ACHN (cell line): ENCODE data around the gene CTNNA2.
"Not testable (repeated sequence)": the region's sequence is repeated elsewhere in the genome, so short reads cannot be mapped to it uniquely, and the experiment has no call there.

Experiments used
- DNase-seq: peaks from one replicate; pipeline ENCODE4 v3.0.0-alpha.2; 2015
- in situ Hi-C: cut with HindIII; loops from 2 replicates; pipeline ENCODE4 v1.10.0; 2017; ENCODE audit warnings: low sequenced_read_pairs, low pct_ligation_motif_present, low pct_unique_long_range_greater_than_20kb

Gene CTNNA2

DNA sequence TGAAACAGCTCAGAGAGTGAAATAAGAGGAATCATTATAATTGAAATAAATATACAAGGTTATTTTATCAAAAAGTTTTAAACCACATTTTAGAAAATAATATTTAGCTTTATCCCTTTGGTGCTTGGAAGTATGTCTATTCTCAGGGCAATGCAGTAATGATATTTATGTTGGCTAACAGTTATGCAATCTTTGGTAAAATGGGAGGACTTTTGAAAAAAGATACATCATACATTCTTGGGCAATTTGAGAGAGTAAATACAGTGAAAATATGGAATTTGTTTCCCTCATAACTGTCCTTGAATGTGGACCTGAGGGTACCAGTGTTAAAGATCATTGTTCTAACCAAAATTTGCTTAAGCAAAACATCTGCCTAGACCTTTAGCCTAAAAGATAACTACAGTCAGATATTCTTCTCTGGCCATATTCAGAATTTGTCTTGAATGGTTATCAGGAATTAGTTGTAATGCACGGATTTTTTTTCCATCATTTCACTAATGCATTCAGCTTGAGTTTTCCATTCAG lies 654.5 kb downstream of the CTNNA2 start:
- in situ Hi-C loops: no loop called here
- no peak for DNase-seq

DNA sequence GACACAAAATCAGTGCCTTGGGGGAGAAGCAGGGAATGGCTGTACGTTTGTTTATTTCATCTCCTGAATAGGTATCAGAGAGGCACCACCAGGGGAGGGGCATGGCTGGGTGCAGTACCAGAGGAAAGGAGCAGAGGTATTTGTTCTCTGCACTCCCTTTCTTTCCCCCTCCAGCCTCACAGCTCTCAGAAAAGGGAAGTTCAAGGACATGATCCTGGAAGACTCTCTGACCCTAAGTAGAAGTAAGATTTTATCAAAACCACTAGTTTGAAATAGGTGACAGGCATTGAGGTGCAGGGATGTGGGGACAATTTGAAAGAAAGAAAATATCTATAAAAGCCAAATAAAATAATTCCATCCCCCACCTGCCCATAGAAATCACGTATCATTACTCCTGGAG lies 655.2 kb downstream of the CTNNA2 start:
- in situ Hi-C loops: no loop called here
- DNase-seq: no peak

- no peak for DNase-seq
- in situ Hi-C loops: no loop called here
Measured at GRCh38 chr2:80168801-80169200, 656.0 kb downstream of the CTNNA2 start.

DNA sequence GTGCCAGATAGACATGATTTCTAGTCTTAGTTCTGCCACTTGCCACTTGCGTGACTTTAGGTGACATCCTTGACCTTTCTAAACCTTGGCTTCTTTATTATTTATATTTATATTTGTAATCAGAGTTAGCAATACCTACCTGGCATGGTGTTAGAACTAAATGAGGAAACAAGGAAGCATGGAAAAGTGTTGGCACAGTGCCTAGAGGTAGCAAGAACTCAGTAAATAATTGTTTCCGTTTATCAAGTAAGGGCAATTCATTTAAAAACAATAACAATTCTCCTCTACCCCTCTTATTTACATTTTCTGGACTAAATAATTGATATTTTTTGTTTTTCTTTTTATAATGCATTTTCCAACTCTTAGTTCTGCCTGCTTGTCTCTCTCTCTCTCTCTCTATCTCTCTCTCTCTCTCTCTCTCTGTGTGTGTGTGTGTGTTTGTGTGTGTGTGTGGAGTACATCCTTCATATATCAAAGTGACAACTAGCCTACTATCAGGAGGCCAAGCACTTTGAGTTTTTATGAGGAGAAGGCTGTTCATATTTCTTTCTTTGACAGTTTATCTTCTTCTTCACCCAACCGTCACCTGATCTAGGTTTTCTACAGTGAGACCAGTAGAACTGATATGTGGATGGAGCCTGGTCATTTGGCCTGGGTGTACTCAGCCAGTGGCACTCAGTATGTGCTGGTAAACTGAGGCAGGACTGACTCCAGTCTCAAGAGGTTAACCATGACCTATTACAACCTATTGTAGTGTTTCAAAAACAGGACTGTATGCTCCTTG lies 657.2 kb downstream of the CTNNA2 start:
- DNase-seq: no peak
- in situ Hi-C loops: no loop called here

DNA sequence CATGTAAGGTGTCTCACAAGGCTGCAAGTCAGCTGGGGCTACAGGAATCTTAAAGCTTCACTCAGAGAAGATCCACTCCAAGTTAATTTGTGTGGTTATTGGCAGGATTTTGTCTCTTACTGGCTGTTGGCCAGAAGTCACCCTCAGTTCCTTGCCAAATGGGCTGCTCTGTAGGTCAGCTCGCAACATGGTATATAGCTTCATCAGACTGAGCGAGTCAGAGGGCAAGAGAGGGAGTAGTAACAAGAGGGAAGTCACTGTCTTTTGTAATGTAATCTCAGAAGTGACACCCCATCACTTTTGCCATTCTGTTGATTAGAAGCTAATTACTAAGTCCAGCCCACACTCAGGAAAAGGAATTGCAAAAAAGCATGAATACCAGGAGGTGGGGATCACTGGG lies 672.2 kb downstream of the CTNNA2 start:
- in situ Hi-C loops: no loop called here

GRCh38 chr2:80186262-80186661 lies 673.4 kb downstream of the CTNNA2 start:
- in situ Hi-C loops: no loop called here
- DNase-seq: no peak

More for the DNA sequence above, 672.2 kb downstream of the CTNNA2 start:
- no peak for DNase-seq

GRCh38 chr2:80187156-80187555 lies 674.3 kb downstream of the CTNNA2 start:
- in situ Hi-C loops: no loop called here
- DNase-seq: no peak

- in situ Hi-C loops: no loop called here
- DNase-seq: no peak
Measured at GRCh38 chr2:80190166-80190565, 677.3 kb downstream of the CTNNA2 start.

DNA sequence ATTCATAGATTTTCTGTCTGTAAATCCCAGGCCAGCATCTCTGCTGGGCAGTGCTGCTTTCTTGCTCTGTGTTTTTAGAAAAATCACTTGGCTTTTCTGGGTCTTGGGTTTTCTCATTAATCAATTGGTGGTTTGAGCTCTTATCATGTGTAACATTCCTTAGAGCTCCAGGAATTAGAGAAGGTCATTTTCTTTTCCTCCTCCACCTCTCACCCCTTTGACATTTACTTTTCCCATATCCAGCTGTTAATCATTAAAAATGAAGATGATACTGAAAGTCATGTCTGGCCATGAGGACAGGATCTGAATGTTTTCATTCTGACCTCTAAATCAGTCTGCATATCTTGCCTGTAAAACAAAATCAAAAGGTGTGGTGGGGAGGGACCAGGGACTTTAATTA lies 680.7 kb downstream of the CTNNA2 start:
- in situ Hi-C loops: no loop called here
- DNase-seq: no peak

- DNase-seq: no peak
- in situ Hi-C loops: no loop called here
Measured at GRCh38 chr2:80195034-80195433, 682.2 kb downstream of the CTNNA2 start.

GRCh38 chr2:80198042-80198441 lies 685.2 kb downstream of the CTNNA2 start:
- DNase-seq: no peak
- in situ Hi-C loops: no loop called here

DNA sequence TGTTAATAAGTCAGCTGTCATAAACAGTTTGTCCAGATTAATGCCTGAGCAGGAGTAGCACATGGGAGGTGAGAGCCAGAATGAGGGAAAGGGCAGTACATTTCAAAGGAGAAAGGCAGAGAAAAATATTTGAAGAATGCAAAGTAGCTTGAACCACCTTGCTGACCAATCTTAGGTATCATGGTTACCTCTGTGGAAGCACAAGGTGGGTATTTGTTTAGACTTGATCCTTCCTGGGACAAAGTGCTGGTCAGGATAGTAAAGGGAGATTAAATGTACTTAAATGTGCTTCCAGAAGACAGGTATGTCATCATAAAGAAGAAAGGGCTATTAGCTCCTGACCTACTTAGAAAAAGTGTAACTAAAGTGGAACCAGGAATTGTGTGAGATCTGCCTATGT lies 686.7 kb downstream of the CTNNA2 start:
- in situ Hi-C loops: no loop called here
- DNase-seq: no peak

- in situ Hi-C loops, DNase-seq: not testable (repeated sequence)
Measured at GRCh38 chr2:80203929-80204328, 691.1 kb downstream of the CTNNA2 start.

- in situ Hi-C loops: no loop called here
- DNase-seq: no peak
Measured at GRCh38 chr2:80205498-80205897, 692.6 kb downstream of the CTNNA2 start.

DNA sequence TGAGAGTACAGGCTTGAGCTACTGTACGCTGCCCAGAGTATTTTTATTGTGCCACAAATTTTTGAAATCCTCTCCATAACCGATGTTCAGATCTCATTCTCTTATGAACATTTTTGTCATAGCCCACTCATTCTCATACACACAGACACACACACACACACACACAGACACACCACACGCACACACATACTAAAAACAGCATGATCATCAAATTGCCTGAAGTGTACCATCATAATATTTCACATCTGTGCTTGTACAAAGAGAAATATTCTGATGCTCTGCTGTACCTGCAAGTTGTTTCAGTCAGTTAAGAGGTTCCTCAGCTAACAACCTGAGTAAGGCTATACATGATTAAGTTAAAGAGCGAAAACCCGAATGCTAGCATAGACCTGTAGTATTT lies 696.6 kb downstream of the CTNNA2 start:
- in situ Hi-C loops: no loop called here
- no peak for DNase-seq

- in situ Hi-C loops: no loop called here
- DNase-seq: no peak
Measured at GRCh38 chr2:80217446-80217845, 704.6 kb downstream of the CTNNA2 start.

- no peak for DNase-seq
- in situ Hi-C loops: no loop called here
Measured at GRCh38 chr2:80222644-80223043, 709.8 kb downstream of the CTNNA2 start.

GRCh38 chr2:80231421-80231820 lies 718.6 kb downstream of the CTNNA2 start:
- in situ Hi-C loops: no loop called here
- DNase-seq: no peak

GRCh38 chr2:80233333-80233732 lies 720.5 kb downstream of the CTNNA2 start:
- in situ Hi-C loops: no loop called here
- no peak for DNase-seq

DNA sequence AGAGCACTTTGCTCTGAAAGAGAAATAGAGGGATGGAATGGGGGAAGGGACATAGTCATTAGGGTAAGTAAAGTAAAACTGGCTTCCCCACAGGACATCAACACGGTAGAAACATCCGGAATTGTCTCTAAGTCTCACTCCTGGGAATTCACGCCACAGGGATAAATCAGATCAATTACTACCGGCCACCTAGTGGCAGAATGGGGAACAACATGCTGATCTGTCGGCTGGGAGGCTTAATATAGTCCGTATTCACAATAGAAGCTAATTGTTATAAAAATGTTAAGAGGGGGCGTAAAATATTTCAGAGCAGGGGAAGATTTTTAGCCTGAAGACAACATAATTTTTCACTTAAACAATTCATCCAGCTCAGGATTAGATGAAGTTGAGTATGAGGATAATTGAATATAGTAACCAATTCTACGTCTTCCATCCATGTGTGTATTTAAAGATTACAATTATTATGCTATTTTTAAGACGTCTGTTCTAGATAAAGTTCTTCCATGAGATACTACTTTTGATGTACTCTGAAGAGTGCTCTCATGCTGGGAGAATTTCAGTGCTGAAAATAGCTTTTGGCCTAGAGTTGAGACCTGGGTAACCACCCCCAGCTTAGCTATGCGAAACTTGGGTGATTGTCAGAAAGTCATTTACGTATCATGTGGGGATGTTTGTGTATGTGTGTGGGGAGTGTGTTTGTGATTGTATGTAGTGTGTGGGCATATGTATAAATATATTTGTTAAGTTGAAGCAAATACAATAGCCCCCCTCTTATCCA lies 726.0 kb downstream of the CTNNA2 start:
- DNase-seq: peak; percentile 28

More for the DNA sequence above, 726.0 kb downstream of the CTNNA2 start:
- in situ Hi-C loops: no loop called here
